ENCODE data around the gene SCARF2. TPM values are rescaled to one million over a fixed set of nuclear protein-coding genes. Genes with fewer than 3 reads are reported as not detected.
"Not testable (repeated sequence)": the region's sequence is repeated elsewhere in the genome, so short reads cannot be mapped to it uniquely, and the experiment has no call there.

The SCARF2 gene, protein sequence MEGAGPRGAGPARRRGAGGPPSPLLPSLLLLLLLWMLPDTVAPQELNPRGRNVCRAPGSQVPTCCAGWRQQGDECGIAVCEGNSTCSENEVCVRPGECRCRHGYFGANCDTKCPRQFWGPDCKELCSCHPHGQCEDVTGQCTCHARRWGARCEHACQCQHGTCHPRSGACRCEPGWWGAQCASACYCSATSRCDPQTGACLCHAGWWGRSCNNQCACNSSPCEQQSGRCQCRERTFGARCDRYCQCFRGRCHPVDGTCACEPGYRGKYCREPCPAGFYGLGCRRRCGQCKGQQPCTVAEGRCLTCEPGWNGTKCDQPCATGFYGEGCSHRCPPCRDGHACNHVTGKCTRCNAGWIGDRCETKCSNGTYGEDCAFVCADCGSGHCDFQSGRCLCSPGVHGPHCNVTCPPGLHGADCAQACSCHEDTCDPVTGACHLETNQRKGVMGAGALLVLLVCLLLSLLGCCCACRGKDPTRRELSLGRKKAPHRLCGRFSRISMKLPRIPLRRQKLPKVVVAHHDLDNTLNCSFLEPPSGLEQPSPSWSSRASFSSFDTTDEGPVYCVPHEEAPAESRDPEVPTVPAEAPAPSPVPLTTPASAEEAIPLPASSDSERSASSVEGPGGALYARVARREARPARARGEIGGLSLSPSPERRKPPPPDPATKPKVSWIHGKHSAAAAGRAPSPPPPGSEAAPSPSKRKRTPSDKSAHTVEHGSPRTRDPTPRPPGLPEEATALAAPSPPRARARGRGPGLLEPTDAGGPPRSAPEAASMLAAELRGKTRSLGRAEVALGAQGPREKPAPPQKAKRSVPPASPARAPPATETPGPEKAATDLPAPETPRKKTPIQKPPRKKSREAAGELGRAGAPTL
- total RNA-seq = 23.1 and 23.4 TPM in 2 replicates
- long read RNA-seq = 0 reads

DNA sequence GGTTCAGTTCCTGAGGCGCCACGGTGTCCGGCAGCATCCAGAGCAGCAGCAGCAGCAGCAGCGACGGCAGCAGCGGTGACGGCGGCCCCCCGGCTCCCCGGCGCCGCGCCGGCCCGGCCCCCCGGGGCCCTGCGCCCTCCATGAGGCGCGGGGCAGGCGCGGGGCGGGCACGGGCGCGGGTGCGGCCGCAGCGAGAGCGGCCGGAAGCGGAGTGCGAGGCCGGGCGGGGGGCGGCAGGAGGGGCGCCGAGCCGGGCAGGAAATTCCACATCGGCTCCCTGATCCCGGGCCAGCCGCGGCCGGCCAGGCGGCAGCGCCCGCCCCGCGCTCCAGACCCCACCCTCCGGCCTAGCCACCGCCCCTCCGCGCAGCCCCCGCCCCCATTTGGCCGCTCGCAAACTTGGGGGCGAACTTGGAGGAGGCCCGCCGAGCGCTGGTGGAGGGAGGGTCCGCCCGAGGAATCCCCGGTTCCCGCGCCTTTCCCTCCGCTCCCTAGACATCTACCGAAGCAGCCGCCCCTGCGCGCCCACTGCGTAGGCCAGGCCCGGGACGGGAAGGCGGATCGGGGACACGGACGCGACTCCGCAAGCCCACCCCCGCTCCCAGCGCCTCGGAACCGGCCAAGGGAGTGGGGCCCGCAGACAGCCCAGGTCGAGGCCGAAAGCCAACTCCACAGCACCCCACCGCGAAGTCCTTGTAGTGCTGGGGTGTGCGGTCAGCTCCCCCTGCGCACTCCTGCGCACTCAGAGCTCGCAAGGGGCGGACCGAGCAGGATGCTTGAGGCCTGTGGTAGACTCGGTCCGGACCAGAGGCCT lies at the start of gene SCARF2:
SCARF2 (minus strand) TSS at position 213 of the 814 bp plus-strand sequence; CDS start at position 142, 71 bp downstream.
- H3K27me3 Mint-ChIP-seq (ENCODE audit: low read depth) = peaks cover 42% of the 10 kb centered on the region

DNA sequence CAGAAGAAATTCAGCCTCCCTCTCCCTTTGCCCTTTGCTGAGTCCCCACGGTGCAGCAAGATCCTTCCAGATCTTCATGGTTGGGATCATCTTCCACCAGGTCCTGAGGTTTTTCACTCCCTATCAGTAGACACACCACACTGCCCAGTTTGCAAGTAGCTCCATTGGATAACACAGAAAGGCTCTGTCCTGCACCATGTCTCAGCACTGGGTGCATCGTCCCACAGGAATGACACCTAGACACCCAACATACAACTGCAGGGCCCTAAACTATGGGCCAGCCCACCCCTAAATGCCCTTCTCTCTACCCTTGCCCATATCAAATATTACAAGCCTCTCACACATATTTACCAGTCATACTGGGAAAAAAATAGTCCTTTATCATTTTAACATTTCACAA lies 48.6 kb upstream of the SCARF2 start:
- no peaks in the 10 kb centered on the region for H3K27me3 Mint-ChIP-seq (ENCODE audit: low read depth)
- peaks cover 6% of the 10 kb centered on the region for H3K4me1 Mint-ChIP-seq
- peaks cover 16% of the 10 kb centered on the region for H3K36me3 Mint-ChIP-seq (ENCODE audit: low read depth)
- H3K4me3 Mint-ChIP-seq = no peak overlapping the region
- H3K27ac Mint-ChIP-seq (ENCODE audit: unreplicated experiment) = no peak overlapping the region
- TF ChIP-seq, protein P1, sequence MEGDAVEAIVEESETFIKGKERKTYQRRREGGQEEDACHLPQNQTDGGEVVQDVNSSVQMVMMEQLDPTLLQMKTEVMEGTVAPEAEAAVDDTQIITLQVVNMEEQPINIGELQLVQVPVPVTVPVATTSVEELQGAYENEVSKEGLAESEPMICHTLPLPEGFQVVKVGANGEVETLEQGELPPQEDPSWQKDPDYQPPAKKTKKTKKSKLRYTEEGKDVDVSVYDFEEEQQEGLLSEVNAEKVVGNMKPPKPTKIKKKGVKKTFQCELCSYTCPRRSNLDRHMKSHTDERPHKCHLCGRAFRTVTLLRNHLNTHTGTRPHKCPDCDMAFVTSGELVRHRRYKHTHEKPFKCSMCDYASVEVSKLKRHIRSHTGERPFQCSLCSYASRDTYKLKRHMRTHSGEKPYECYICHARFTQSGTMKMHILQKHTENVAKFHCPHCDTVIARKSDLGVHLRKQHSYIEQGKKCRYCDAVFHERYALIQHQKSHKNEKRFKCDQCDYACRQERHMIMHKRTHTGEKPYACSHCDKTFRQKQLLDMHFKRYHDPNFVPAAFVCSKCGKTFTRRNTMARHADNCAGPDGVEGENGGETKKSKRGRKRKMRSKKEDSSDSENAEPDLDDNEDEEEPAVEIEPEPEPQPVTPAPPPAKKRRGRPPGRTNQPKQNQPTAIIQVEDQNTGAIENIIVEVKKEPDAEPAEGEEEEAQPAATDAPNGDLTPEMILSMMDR (conservative IDR thresholded peaks at IDR 0.05) = no peak
- H3K9me3 Mint-ChIP-seq = no peaks in the 10 kb centered on the region
- no peak for DNase-seq (ENCODE audit: low read depth, low spot score)

More for the DNA sequence above, at the start of gene SCARF2:
- H3K4me3 Mint-ChIP-seq = peak within 1 kb of the TSS; percentile 95
- no peaks in the 10 kb centered on the region for H3K36me3 Mint-ChIP-seq (ENCODE audit: low read depth)
- H3K4me1 Mint-ChIP-seq = peaks cover 36% of the 10 kb centered on the region
- no peaks in the 10 kb centered on the region for H3K9me3 Mint-ChIP-seq
- DNase-seq (ENCODE audit: low read depth, low spot score) = peak; percentile 60
- TF ChIP-seq, protein P1 (conservative IDR thresholded peaks at IDR 0.05) = no peak
- peak within 1 kb of the TSS; percentile 78 for H3K27ac Mint-ChIP-seq (ENCODE audit: unreplicated experiment)

DNA sequence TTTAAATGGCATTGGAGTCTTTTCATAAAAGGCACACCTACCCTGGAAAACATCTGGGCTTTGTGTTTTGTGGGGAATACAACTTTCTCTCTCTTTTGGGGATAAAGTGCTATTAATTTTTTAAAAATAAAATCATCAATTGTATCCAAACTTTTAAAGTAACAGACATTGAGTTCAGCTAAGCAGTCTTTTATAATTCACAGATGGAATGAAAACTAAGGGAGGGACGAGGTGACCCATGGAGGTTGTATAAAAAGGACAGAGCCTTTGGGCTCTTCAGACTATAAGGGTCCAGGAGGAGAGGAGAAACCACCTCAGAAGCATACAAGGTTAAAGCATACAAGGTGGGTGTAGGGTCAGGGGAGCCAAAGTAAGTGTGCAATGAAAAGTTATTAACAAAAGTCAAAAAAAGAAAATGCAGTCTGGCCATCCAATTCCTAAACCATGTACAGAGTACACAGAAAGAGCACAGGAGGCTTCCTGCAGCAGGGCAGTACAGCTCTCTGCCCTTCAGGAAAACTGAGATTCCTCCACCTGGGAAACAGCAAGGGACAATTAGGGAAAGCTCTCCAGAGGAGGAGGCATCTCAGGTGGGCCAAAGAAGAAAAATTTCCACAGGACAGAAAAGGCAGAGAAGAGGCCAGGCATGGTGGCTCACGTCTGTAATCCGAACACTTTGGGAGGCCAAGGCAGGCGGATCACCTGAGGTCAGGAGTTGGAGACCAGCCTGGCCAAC lies 47.5 kb upstream of the SCARF2 start:
- TF ChIP-seq, protein P1 (conservative IDR thresholded peaks at IDR 0.05) = no peak
- H3K27me3 Mint-ChIP-seq (ENCODE audit: low read depth) = no peaks in the 10 kb centered on the region
- peaks cover 4% of the 10 kb centered on the region for H3K4me1 Mint-ChIP-seq
- H3K9me3 Mint-ChIP-seq = peaks cover under 1% of the 10 kb centered on the region
- peak overlapping the region; percentile 60 for H3K27ac Mint-ChIP-seq (ENCODE audit: unreplicated experiment)
- no peak for DNase-seq (ENCODE audit: low read depth, low spot score)
- H3K36me3 Mint-ChIP-seq (ENCODE audit: low read depth) = peaks cover 20% of the 10 kb centered on the region
- H3K4me3 Mint-ChIP-seq = no peak overlapping the region

DNA sequence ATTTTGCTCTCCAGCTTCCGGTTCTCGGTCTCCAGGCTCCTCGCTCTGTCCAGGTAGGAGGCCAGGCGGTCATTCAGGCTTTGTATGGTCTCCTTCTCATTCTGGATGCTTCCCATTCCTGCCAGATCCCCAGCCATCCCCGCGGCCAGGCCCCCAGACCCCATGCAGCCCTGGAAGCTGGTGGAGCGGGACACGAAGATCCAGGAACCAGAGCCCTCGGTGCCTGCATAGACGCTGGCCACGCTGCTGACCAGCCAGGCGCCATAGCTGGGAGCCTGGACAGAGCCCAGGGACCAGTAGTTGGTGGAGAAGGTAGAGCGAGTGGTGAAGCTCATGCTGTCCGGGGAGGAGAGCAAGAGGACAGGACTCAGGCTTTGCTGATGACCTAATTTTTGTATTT lies 46.1 kb upstream of the SCARF2 start:
- no peak for DNase-seq (ENCODE audit: low read depth, low spot score)
- H3K27ac Mint-ChIP-seq (ENCODE audit: unreplicated experiment) = no peak overlapping the region
- no peaks in the 10 kb centered on the region for H3K27me3 Mint-ChIP-seq (ENCODE audit: low read depth)
- H3K36me3 Mint-ChIP-seq (ENCODE audit: low read depth) = peaks cover 27% of the 10 kb centered on the region
- no peak overlapping the region for H3K4me3 Mint-ChIP-seq
- TF ChIP-seq, protein P1 (conservative IDR thresholded peaks at IDR 0.05) = no peak
- H3K4me1 Mint-ChIP-seq = peaks cover 3% of the 10 kb centered on the region
- peaks cover 5% of the 10 kb centered on the region for H3K9me3 Mint-ChIP-seq

DNA sequence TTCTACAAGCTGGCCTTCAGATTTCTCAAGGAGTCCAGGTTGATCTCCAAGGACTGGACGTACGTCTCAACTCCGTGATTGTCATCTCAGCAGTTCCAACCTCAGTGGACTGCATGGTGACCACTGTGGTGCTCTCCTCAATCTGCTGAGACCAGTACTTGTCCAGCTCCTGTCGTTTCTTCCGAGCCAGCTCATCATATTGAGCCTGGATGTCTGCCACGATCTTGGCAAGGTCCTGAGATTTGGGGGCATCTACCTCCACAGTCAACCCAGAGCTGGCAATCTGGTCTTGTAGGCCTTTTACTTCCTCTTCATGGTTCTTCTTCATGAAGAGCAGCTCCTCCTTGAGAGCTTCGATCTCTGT lies 45.5 kb upstream of the SCARF2 start:
- not testable (repeated sequence) for DNase-seq (ENCODE audit: low read depth, low spot score); H3K27ac Mint-ChIP-seq (ENCODE audit: unreplicated experiment); H3K27me3 Mint-ChIP-seq (ENCODE audit: low read depth); H3K4me1 Mint-ChIP-seq; H3K4me3 Mint-ChIP-seq; H3K9me3 Mint-ChIP-seq
- peaks cover 27% of the 10 kb centered on the region for H3K36me3 Mint-ChIP-seq (ENCODE audit: low read depth)

Measured in neural crest cell (in vitro differentiated cells).